ENCODE measurements around the gene NLGN4X.

Gene NLGN4X

DNA sequence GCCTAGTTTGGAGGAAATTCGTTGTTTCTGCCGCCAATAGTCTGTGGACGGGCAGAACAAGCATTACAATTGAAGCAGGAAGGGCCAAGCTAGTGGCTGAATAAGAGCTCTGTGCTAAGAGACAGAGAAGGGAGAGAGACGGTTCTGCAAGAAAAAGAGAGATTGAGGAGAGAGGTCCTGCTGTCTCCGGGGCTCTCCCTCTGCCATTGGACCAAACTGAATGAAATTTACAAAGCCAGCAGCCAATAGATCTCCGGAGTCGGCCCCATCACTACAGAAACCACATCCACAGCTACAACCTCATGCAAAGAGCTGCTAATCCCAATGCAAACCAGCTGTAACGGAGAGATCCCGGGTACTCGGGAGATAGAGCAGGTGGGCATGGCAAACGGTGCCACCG is at the start of gene NLGN4X:
Gene NLGN4X, minus strand, starts transcription at position 148 of the 400 bp plus-strand sequence. CDS start 77,401 bp downstream, outside the sequence.
- no peak for DNase-seq (ENCODE audit: low read depth in 2 of 2)

GRCh38 chrX:6266041-6266440 is 37.4 kb upstream of the NLGN4X start:
- no peak for DNase-seq (ENCODE audit: low read depth in 2 of 2)

GRCh38 chrX:6262959-6263358 is 34.3 kb upstream of the NLGN4X start:
- no peak for DNase-seq (ENCODE audit: low read depth in 2 of 2)

DNA sequence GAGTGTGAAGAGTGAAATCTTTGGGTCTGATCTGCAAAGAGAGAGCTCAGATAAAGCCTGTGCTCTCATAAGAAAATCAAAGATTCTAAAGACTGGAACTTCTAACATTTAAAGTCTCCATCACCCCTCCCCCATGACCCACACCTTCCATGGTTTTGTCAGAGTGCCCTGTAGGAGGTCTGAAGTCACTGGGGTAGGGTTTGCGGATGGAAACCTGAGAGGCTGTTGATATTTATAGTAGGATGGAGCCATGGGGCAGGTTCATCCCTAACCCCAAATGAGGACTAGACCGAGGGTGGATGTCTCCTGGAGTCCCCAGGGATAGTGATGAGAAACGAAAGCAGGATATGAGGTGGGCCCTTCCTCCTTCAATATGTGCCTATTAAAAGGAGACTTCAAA is 28.4 kb upstream of the NLGN4X start:
- DNase-seq (ENCODE audit: low read depth in 2 of 2), result no peak

GRCh38 chrX:6244666-6245065 is 16.0 kb upstream of the NLGN4X start:
- DNase-seq (ENCODE audit: low read depth in 2 of 2), result no peak

- DNase-seq (ENCODE audit: low read depth in 2 of 2), result no peak
Observed at GRCh38 chrX:6238576-6238975, 9.9 kb upstream of the NLGN4X start.

- DNase-seq (ENCODE audit: low read depth in 2 of 2), result no peak
Observed at GRCh38 chrX:6227935-6228334, 732 bp downstream of the NLGN4X start.

- no peak for DNase-seq (ENCODE audit: low read depth in 2 of 2)
Observed at GRCh38 chrX:6227453-6227835, 1.2 kb downstream of the NLGN4X start.

DNA sequence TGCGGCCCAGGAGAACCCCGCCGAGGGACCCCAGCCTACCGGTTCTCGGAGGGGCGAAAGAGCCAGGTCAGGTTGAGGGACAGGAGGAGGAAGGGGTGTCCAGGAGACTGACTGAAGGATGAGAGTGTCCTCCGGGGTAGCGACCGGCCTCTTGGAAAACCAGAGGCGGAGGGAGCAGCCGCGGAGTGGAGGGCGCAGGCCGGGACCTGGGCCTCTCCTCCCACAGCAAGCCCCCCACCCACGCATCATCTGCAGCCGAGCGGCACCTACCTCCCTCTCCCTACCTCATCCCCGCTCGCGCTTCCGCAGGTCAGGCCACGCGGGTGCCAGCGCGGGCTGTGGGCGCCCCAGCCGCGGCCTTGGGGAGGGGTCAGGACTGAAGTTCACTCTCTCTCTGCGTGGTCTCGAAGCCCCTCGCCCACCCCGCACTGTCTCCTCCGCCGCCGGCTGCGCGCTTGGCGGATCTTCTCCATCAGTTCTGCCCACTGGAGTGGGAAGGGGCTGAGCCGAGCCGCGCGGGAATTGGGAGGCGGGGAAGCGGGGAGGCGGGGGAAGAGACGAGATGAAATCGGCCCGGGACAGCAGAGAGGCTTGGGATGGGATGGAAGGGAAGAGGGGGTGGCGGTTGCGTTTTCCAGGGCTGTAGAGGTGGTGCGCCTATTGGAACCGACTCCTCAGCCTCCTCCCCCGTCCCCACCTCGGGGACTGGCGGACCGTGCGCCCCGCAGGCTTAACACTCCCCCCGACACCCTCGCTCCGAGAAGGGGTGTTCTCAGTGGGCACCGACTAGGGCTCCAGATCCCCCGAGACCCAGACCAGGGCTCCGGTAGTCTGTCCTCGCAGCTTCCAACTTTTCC is 1.8 kb downstream of the NLGN4X start:
- DNase-seq (ENCODE audit: low read depth in 2 of 2), result no peak

DNA sequence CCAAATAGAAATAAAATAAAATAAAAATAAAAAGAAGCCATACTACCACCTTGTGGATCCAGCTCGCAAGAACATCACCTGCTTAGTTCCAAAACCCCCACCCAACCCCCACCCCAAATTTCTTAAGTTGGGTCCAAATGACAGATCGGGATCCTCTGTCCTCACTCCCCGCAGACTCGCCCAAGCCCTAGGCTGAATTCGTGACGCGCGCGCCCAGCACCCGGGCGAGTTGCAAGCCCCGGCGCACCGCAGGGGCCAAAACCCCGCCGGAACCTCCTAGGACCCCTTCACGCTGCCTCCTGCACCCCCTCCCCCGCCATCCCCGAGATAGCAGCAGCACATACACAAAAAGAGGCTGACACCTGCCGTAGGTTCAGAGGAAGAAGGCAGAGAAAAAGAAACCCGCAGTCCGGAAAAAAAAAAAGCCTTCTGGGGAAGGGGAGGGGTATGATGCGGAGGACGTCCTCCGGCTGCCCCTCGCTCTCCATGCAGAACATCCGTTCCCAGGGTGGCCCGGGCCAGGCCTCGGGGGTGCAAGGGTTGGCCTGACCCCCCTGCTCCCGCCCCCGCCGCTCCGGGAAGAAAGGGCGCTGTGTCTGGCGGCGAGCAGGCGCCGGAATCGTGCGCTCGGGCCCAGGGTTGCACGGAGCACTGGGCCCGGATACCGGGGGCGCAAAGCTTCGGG is 2.6 kb downstream of the NLGN4X start:
- DNase-seq (ENCODE audit: low read depth in 2 of 2), result no peak

GRCh38 chrX:6225288-6225910 is 3.3 kb downstream of the NLGN4X start:
- no peak for DNase-seq (ENCODE audit: low read depth in 2 of 2)

- no peak for DNase-seq (ENCODE audit: low read depth in 2 of 2)
Observed at GRCh38 chrX:6223516-6223915, 5.2 kb downstream of the NLGN4X start.

GRCh38 chrX:6210230-6210629 is 18.4 kb downstream of the NLGN4X start:
- DNase-seq (ENCODE audit: low read depth in 2 of 2), result no peak

- no peak for DNase-seq (ENCODE audit: low read depth in 2 of 2)
Observed at GRCh38 chrX:6203462-6204215, 25.0 kb downstream of the NLGN4X start.

DNA sequence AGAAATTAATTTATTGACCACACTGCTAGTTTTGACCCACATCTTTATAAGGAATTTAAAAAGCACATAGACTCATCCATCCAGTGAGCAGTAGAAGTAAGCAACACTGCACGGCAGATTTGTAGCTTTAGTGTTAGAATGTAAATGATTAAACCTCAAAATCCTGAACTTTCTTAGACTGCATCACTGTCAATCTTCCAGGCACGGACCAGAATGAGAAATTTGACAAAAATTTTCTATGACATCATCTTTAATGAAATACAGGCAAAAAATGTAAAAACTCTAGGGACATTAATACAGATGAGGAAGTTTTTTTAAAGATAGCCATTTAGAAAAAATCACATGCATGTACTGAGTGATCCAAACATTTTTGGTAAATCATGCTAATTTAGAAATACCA is 29.2 kb downstream of the NLGN4X start:
- no peak for DNase-seq (ENCODE audit: low read depth in 2 of 2)

- DNase-seq (ENCODE audit: low read depth in 2 of 2), result no peak
Observed at GRCh38 chrX:6187256-6187655, 41.4 kb downstream of the NLGN4X start.

- DNase-seq (ENCODE audit: low read depth in 2 of 2), result no peak
Observed at GRCh38 chrX:6184900-6185515, 43.7 kb downstream of the NLGN4X start.

DNA sequence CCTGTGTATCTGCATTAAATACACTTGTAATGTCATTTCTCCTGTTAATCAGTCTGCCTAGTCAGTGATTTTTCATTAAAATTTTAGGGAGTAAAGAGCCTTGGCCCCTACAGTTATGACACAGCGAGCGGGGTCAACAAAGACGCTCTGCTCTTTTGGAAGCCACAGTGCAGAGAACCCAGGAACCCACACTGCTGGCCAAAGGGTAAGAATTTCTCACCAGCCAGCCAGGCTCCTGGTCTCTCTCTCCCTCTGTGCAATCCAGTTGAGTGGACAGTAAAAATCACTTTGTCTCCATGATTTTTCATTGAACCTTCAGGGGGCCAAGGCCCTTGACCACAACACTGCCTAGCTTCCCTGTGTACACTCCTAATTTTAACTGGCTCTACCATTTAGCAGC is 52.8 kb downstream of the NLGN4X start:
- no peak for DNase-seq (ENCODE audit: low read depth in 2 of 2)

GRCh38 chrX:6170424-6170823 is 58.2 kb downstream of the NLGN4X start:
- DNase-seq (ENCODE audit: low read depth in 2 of 2), result no peak

DNA sequence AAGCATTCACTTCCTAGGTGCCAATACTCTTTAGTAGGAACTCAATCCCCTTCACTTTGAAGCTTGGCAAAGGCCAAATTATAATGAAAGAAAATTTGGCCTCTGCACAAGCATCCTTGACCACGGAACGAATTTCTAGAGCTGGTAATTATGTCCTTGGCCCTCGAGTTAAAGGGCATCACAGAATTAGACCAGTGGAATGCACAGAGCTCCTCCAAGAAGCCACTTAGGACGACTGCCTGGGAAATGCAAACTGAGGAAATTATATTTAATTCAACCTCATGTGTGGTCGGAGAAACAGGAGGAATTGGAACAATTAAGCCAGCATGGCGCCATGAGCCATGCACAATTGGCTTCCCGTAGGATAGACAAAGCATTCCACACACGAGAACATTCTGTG is 59.3 kb downstream of the NLGN4X start:
- no peak for DNase-seq (ENCODE audit: low read depth in 2 of 2)

DNA sequence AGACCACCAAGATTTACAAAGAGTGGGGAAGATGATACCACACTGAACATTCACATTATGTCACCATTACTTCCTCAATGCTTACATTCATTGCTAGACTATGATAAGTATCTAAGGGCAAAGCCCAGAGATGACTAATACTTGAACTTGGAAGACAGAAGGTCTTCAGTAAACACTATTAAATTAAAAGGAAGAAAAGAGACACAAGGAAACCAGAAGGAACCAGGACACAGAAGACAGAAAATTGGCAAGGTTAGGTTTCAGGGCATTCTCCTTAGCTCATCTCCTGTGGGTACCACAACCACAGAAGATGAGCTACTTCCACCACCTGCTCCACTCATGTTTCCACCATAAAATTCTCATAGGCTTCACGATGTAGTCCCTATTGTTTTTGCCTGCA is 64.9 kb downstream of the NLGN4X start:
- DNase-seq (ENCODE audit: low read depth in 2 of 2), result no peak

DNA sequence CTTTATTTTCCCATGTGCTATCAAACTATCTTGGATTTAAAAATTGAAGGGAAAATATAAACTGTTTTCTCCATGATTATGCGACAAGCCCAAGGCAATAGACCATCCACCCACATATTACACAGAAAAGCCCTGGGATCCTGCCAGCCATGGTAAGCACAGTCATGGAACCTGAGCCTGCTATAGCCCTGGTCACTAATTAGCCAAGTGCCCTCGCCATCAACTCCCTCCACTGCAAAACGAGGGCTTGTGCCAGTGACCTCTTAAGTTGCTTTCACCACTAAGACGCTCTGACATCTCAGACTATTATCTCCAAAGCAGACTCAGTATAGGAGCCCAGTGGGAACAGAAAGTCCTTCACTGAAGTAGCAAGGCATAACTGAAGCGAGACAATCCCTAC is 69.2 kb downstream of the NLGN4X start:
- no peak for DNase-seq (ENCODE audit: low read depth in 2 of 2)

Data from fibroblast of skin of left quadriceps (primary cell).